Astrocyte (in vitro differentiated cells and primary cell): Measurements from ENCODE around the gene HCAR2.
"Not testable (repeated sequence)": the region's sequence is repeated elsewhere in the genome, so short reads cannot be mapped to it uniquely, and the experiment has no call there.

Experiments
- CTCF ChIP-seq: IDR thresholded peaks from 2 replicates; pipeline ENCODE4 v1.5.1; 2011; ENCODE audit warnings: low read depth, mild to moderate bottlenecking, inconsistent platforms, low read length, moderate library complexity; ENCODE audit not compliant: insufficient read depth
- EZH2 ChIP-seq: IDR thresholded peaks from 2 replicates; pipeline ENCODE4 v1.6.1; 2012; ENCODE audit warnings: mild to moderate bottlenecking, low read length, inconsistent platforms; ENCODE audit not compliant: insufficient read depth

GRCh38 chr12:122653291-122653690, 49.9 kb downstream of the HCAR2 start:
- TF ChIP-seq CTCF, EZH2: not testable (repeated sequence)
